ENCODE measurements around the gene TPH2.

GRCh38 chr12:71945121-71945520 lies 6.5 kb downstream of the TPH2 start:
- TF ChIP-seq CTCF (optimal IDR thresholded peaks at IDR 0.05 in 1 of 3, IDR thresholded peaks at IDR 0.05 in 1 of 3, conservative IDR thresholded peaks at IDR 0.05 in 1 of 3; ENCODE audit: extremely low read depth in 1 of 3, insufficient read depth in 2 of 3, low read length in 3 of 3) (no peak), EZH2 (IDR thresholded peaks at IDR 0.05; ENCODE audit: low read length) (no peak)

Measured in keratinocyte (primary cell).